HG03558 (cell line): ENCODE measurements around the gene KDM4B.

Source experiments
- ATAC-seq: cut with Tn5 transposase; IDR thresholded peaks from one replicate; pipeline ENCODE4 v1.9.1; 2021; ENCODE audit warnings: moderate number of reproducible peaks; ENCODE audit not compliant: unreplicated experiment; ENCODE audit errors: extremely low read depth

KDM4B gene

DNA sequence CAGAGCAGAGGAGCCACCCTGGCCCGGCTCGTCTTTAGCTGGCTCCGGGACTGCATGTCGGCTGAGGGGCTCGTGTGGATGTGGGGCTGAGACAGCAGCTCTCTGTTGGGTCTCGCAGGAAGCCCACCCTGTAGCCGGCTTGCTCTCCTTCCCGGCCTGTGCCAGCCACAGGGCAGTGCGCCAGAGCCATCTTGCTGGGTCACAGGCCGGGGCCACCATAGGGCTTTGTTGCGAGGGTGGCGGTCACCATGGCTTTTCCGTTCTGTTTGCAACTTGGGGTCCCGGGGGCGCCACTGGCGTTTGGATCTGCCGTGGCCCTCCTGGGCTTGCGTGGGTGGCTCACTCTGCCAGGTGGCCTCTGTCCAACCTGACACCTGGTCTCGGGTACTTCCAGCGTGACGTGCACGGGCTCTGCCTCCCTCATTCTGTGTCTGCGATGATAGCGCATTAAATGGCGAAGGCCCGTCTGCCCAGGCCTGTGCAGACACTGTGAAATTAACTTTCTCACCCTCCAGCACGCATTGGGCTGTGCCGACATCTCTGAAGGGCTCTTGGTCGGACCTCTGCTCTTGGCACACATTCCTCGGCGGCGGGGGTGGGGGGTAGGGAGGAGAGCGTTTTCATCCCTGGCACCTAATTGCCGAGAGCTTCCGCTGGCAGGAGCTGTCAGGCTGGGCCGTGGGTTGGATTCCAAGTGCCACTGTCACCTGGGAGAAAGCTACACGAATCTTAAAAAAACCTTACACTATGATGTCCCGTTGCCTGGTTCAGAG, 95.1 kb downstream of the KDM4B start:
- no peak for ATAC-seq

- no peak for ATAC-seq
Observed at GRCh38 chr19:5064896-5065295, 96.0 kb downstream of the KDM4B start.

- no peak for ATAC-seq
Observed at GRCh38 chr19:5065663-5066093, 96.8 kb downstream of the KDM4B start.

DNA sequence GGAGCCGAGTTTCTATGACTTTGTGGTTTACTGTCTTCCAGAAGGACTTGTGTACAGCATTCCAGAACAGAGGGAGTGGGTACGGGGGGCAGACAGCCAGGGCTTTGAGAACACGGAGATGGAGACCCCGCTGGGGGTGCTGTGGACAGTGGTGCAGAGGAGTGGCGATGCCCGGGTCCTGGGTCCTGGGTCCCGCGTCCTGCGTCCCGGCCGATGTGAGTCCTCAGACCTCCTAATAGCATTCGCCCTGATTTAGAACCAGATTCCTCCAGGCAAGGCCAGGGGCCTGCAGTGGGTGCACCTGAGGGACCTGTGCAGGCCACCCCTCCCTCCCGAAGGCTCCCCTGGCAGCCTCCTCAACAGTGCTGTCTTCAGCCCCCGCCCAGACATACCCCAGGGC, 97.9 kb downstream of the KDM4B start:
- ATAC-seq = no peak

DNA sequence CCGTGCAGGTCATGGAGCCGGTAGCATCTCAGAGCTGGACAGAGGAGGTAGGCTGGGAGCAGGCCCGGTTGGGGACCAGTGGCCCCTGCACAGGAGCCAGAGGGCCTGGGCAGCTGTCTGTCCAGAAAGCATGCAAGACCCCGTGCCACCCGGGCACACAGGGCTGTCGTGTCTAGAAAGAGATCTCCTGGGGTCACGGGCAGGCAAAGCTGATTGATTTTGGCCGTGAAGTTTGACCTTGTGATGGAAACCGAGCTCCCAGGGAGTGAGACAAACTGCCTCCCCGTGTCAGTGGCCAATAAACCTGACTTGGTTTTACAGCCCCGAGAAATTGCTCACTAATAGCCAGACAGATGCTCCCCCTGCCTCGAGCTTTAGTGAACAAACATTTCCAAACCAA, 98.8 kb downstream of the KDM4B start:
- ATAC-seq = no peak

DNA sequence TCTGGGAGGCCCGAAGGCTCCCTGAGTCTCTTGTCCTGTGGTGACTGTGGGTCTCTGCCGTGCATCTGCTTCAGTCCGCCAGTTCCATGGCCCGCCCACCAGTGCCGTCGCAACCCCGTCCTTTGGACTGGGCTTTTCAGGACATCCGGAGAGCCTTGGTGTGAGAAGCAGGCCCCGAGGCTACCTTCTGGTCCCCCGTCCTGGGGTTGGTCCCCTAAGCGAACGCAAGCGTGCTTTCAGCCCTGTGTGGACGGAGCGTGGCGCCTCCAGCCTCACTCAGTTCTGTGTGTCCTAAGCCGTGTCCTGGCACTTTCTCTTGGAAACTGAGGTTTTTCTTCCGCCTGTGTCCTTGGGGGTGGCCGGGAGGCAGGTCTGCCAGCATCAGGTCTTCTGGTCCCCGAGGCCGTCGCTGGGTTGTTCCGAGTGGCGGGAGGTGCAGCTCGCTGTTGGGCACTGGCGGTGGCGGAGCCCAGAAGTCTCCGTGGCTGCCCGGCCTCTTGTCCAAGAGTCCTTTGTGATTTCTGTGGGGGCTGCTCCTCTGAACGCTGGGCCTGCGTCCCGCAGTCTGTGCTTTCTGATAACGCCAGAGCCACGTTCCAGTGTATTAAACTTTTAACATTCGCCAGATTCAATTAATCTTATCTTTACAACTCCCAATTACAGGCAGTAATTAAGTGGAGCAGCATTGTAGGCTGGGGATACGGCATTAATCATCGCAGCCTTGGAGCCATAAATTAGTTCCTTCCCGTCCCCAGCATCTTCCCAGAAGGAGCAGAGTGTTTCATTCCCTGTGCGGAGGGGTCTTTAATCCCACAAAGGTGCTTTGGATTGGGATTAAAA, 99.5 kb downstream of the KDM4B start:
- no peak for ATAC-seq

GRCh38 chr19:5070331-5070730, 101.4 kb downstream of the KDM4B start:
- ATAC-seq = no peak

- no peak for ATAC-seq
Observed at GRCh38 chr19:5070930-5071329, 102.0 kb downstream of the KDM4B start.

GRCh38 chr19:5071579-5071978, 102.7 kb downstream of the KDM4B start:
- no peak for ATAC-seq

DNA sequence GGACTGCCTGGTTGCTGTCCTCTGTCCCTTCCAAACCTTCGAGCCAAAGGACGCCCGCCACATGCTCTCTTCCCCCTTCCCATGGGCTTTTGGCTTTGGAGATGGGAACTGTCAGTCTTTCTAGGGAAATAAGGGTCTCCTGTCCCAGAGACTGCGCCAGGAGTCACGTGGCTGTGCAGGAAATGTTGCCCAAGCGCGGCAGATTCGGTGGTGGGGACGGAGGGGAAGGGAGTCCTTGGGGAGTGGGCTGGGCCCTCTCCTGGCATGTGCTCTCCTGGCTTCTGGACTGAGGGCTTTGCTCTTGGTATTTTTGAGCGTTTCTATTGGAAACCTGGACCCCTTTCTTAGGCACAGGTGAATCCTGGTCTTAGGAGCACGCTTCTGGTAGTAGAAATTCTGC, 103.2 kb downstream of the KDM4B start:
- no peak for ATAC-seq

DNA sequence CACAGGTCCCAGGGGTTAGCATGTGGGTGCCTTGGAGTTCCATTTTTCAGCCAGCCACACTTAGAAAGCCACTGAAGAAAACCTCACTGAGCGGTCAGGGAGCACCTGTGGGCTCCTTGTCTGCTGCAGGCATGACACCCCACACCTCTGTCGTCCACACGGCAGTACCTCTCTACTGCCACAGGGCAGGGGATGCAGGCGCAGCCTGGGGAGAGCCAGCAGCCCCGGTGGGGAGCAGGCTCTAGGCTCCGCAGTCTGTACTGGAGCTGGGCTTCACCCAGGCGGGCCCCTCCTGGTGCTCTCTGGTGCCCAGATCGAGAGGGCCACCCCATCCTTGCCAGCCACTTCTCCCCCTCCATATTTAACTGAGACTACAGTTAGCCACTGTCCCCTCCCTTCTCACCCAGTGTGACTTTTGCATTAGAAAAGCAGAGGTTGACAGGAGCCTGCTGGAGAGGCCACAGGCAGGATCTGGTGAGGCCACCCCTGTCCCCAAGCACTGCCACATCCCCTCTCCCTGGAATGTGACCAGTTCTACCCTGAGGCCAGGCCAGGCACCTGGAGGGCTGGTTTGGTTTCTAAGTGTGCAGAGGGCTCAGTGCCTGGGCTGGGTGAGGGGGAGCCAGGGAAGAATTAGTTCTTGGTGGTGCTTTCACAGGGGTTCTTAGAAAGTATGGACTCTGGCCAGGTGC, 104.4 kb downstream of the KDM4B start:
- ATAC-seq = no peak

GRCh38 chr19:5074407-5074806, 105.5 kb downstream of the KDM4B start:
- ATAC-seq = no peak

- no peak for ATAC-seq
Observed at GRCh38 chr19:5074830-5075394, 106.0 kb downstream of the KDM4B start.

DNA sequence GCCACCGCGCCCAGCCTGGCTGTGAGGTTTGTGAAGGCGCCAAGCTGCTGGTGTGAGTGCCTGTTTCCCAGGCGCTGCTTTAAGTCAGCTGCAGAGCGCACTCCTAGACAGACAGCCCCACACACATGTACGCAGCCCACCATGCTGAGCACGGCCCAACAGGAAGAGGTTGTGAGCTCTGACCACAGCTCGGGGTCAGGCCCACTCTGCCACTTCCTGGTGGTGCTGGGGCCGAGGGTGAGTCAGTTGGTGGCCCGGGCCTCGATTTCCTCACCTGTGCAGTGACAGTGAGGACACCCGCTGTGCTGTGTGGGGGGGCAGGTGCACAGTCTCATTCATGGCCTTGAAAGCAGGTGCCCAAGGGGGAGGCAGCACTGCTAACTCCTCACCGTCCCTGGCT, 106.7 kb downstream of the KDM4B start:
- ATAC-seq = no peak

GRCh38 chr19:5076440-5077208, 107.7 kb downstream of the KDM4B start:
- ATAC-seq = no peak

DNA sequence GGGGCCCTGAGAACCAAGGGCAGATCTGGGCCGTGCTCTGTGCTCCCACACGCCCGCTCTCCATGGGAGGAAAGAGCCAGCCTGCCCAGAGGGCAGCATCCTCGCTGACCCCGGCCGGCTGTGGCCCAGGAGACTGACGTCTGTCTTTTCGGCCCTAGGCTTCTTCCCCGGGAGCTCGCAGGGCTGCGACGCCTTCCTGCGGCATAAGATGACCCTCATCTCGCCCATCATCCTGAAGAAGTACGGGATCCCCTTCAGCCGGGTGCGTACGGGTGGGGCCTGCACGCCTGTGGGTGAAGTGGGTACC, 108.2 kb downstream of the KDM4B start:
- no peak for ATAC-seq

GRCh38 chr19:5078182-5078581, 109.3 kb downstream of the KDM4B start:
- ATAC-seq = no peak

- no peak for ATAC-seq
Observed at GRCh38 chr19:5078666-5079065, 109.8 kb downstream of the KDM4B start.

DNA sequence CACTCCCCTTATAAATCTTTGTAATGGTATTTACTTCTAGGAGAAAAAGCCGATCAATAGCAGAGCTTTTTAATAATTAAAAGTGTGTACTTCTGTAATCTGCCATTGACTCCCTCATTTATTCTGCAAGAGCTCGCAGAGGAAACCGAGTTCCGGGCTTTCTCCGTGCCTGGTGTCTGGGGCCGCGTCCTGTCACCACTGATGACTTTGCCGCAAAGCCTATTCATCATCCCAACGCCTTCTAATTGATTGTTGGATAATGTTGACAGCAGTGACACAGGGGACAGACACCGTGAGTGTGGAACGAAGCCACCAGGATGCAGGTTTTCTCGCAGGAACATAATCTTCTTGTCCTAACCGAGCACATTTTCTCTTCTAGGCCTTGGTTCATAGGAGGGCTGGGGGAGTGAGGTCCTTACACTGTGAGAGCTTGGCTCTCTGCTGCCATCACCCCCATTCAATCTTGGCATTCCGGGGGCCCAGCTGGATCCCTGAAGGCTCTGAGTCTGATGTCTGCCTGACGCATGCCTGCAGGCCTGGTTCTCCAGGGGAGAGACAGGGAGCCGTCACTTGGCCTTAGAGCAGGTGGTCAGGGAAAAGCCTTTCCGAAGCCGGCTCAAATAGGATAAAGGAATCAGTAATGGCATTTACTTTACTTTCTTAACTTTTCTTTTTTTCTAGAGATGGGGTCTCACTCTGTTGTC, 110.3 kb downstream of the KDM4B start:
- no peak for ATAC-seq
